ENCODE results near the gene NMRAL1. TPM values are rescaled to one million over a fixed set of nuclear protein-coding genes. Genes with fewer than 3 reads are reported as not detected.

The NMRAL1 gene
- polyA plus RNA-seq, 1 donor from 2014 or later = 6.3 TPM

DNA sequence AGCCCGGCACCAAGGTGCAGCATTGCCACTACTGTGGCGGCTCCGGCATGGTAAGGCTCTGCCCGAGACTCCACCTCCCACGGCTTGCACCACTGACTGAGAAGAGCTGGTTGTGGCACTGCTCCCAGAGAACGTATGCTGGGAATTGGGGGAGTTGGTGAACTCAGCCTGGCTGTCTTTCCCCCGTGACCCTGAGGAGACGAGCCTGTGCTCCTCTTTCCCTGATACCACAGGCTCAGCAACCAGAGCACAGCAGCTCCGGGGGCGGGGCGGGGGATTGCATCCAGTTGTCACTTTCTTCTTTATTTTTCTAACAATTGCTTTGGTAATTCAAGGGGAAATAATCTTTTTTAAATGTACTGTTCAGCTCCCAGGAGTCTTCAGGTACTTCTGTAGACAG is 32.1 kb downstream of the NMRAL1 start:
- H3K4me3 ChIP-seq (ENCODE audit: low read length) = no peak overlapping the region
- no peaks in the 10 kb centered on the region for H3K36me3 ChIP-seq (ENCODE audit: insufficient read depth, low read length)
- no peak overlapping the region for H3K9ac ChIP-seq (ENCODE audit: low read length)
- H2AFZ ChIP-seq (ENCODE audit: low read depth, low read length) = no peak overlapping the region
- no peak overlapping the region for H3K4me2 ChIP-seq (ENCODE audit: low read length)
- no peak overlapping the region for H3K27ac ChIP-seq (ENCODE audit: low read length)
- H3K27me3 ChIP-seq (ENCODE audit: insufficient read depth, low read depth, low read length) = no peaks in the 10 kb centered on the region
- H3F3A ChIP-seq (ENCODE audit: insufficient read depth, low read length, poor library complexity, severe bottlenecking) = no peaks in the 10 kb centered on the region
- H3K9me3 ChIP-seq (ENCODE audit: low read length) = no peaks in the 10 kb centered on the region
- no peaks in the 10 kb centered on the region for H4K20me1 ChIP-seq (ENCODE audit: insufficient read depth)
- TF ChIP-seq TAF1 (IDR thresholded peaks at IDR 0.05; ENCODE audit: low read depth) = no peak
- TF ChIP-seq MXI1 (conservative IDR thresholded peaks at IDR 0.05; ENCODE audit: poor library complexity, severe bottlenecking) = no peak
- no peak for TF ChIP-seq POLR2AphosphoS5 (IDR thresholded peaks at IDR 0.05)
- TF ChIP-seq EP300 (conservative IDR thresholded peaks at IDR 0.05; ENCODE audit: poor library complexity, severe bottlenecking) = no peak
- TF ChIP-seq, protein P1, sequence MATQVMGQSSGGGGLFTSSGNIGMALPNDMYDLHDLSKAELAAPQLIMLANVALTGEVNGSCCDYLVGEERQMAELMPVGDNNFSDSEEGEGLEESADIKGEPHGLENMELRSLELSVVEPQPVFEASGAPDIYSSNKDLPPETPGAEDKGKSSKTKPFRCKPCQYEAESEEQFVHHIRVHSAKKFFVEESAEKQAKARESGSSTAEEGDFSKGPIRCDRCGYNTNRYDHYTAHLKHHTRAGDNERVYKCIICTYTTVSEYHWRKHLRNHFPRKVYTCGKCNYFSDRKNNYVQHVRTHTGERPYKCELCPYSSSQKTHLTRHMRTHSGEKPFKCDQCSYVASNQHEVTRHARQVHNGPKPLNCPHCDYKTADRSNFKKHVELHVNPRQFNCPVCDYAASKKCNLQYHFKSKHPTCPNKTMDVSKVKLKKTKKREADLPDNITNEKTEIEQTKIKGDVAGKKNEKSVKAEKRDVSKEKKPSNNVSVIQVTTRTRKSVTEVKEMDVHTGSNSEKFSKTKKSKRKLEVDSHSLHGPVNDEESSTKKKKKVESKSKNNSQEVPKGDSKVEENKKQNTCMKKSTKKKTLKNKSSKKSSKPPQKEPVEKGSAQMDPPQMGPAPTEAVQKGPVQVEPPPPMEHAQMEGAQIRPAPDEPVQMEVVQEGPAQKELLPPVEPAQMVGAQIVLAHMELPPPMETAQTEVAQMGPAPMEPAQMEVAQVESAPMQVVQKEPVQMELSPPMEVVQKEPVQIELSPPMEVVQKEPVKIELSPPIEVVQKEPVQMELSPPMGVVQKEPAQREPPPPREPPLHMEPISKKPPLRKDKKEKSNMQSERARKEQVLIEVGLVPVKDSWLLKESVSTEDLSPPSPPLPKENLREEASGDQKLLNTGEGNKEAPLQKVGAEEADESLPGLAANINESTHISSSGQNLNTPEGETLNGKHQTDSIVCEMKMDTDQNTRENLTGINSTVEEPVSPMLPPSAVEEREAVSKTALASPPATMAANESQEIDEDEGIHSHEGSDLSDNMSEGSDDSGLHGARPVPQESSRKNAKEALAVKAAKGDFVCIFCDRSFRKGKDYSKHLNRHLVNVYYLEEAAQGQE (IDR thresholded peaks at IDR 0.05; ENCODE audit: borderline replicate concordance) = no peak
- TF ChIP-seq SMC3 (conservative IDR thresholded peaks at IDR 0.05; ENCODE audit: poor library complexity) = no peak
- no peak for TF ChIP-seq RAD21 (conservative IDR thresholded peaks at IDR 0.05)
- no peak for TF ChIP-seq EZH2 (IDR thresholded peaks at IDR 0.05; ENCODE audit: borderline replicate concordance, insufficient read depth, low read length, poor library complexity, severe bottlenecking)
- TF ChIP-seq, protein P2, sequence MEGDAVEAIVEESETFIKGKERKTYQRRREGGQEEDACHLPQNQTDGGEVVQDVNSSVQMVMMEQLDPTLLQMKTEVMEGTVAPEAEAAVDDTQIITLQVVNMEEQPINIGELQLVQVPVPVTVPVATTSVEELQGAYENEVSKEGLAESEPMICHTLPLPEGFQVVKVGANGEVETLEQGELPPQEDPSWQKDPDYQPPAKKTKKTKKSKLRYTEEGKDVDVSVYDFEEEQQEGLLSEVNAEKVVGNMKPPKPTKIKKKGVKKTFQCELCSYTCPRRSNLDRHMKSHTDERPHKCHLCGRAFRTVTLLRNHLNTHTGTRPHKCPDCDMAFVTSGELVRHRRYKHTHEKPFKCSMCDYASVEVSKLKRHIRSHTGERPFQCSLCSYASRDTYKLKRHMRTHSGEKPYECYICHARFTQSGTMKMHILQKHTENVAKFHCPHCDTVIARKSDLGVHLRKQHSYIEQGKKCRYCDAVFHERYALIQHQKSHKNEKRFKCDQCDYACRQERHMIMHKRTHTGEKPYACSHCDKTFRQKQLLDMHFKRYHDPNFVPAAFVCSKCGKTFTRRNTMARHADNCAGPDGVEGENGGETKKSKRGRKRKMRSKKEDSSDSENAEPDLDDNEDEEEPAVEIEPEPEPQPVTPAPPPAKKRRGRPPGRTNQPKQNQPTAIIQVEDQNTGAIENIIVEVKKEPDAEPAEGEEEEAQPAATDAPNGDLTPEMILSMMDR (IDR thresholded peaks at IDR 0.05; ENCODE audit: poor library complexity, severe bottlenecking) = no peak
- H3K79me2 ChIP-seq (replicated peaks; ENCODE audit: insufficient read depth, low read length) = no peaks in the 10 kb centered on the region
- no peaks in the 10 kb centered on the region for H3K9me2 ChIP-seq (ENCODE audit: insufficient read depth, low read length)

DNA sequence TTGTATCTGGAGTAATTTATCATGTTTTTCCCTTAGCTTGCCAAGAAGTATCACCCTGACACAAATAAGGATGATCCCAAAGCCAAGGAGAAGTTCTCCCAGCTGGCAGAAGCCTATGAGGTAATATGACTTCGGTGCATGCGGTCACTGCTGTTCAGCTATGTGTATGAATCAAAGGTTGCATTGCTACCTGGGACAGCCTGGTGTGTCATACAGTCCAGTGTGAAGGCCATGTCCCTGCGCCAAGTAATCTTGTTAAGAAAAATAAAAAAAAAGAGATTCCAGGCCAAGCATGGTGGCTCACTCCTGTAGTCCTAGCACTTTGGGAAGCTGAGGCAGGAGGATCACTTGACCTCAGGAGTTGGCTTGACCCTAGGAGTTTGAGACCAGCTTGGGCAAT is 37.1 kb downstream of the NMRAL1 start:
- Histone ChIP-seq H3K4me2 (ENCODE audit: low read length) (no peak overlapping the region), H3K9me2 (ENCODE audit: insufficient read depth, low read length) (no peaks in the 10 kb centered on the region), H3K4me3 (ENCODE audit: low read length) (no peak overlapping the region), H3K9ac (ENCODE audit: low read length) (no peak overlapping the region), H3K9me3 (ENCODE audit: low read length) (no peaks in the 10 kb centered on the region), H3K79me2 (replicated peaks; ENCODE audit: insufficient read depth, low read length) (no peaks in the 10 kb centered on the region), H2AFZ (ENCODE audit: low read depth, low read length) (no peak overlapping the region), H3K27me3 (ENCODE audit: insufficient read depth, low read depth, low read length) (no peaks in the 10 kb centered on the region), H3F3A (ENCODE audit: insufficient read depth, low read length, poor library complexity, severe bottlenecking) (no peaks in the 10 kb centered on the region), H4K20me1 (ENCODE audit: insufficient read depth) (no peaks in the 10 kb centered on the region), H3K27ac (ENCODE audit: low read length) (no peak overlapping the region), H3K36me3 (ENCODE audit: insufficient read depth, low read length) (no peaks in the 10 kb centered on the region)
- no peak for TF ChIP-seq MXI1 (conservative IDR thresholded peaks at IDR 0.05; ENCODE audit: poor library complexity, severe bottlenecking)
- no peak for TF ChIP-seq EZH2 (IDR thresholded peaks at IDR 0.05; ENCODE audit: borderline replicate concordance, insufficient read depth, low read length, poor library complexity, severe bottlenecking)
- no peak for TF ChIP-seq SMC3 (conservative IDR thresholded peaks at IDR 0.05; ENCODE audit: poor library complexity)
- no peak for TF ChIP-seq EP300 (conservative IDR thresholded peaks at IDR 0.05; ENCODE audit: poor library complexity, severe bottlenecking)
- no peak for TF ChIP-seq POLR2AphosphoS5 (IDR thresholded peaks at IDR 0.05)
- TF ChIP-seq RAD21 (conservative IDR thresholded peaks at IDR 0.05) = no peak
- TF ChIP-seq, protein P1 (IDR thresholded peaks at IDR 0.05; ENCODE audit: borderline replicate concordance) = no peak
- no peak for TF ChIP-seq TAF1 (IDR thresholded peaks at IDR 0.05; ENCODE audit: low read depth)
- TF ChIP-seq, protein P2 (IDR thresholded peaks at IDR 0.05; ENCODE audit: poor library complexity, severe bottlenecking) = no peak
